Endodermal cell (in vitro differentiated cells): ENCODE measurements around the gene XIAP. TPM values are rescaled to one million over a fixed set of nuclear protein-coding genes. Genes with fewer than 3 reads are reported as not detected.

ENCODE experiments used
- DNase-seq: peaks from one replicate; pipeline ENCODE4 v3.0.0-alpha.2; 2017
- H3K27ac ChIP-seq: 2 replicates; pipeline ENCODE4 v1.5.1; 2013; ENCODE audit warnings: mild to moderate bottlenecking, low read depth, low read length, moderate library complexity
- H3K27me3 ChIP-seq: 2 replicates; pipeline ENCODE4 v1.6.1; 2013; ENCODE audit warnings: mild to moderate bottlenecking, low read length, moderate library complexity; ENCODE audit not compliant: insufficient read depth, control insufficient read depth, poor library complexity, severe bottlenecking
- H3K36me3 ChIP-seq: 2 replicates; pipeline ENCODE4 v1.7.0; 2013; ENCODE audit warnings: mild to moderate bottlenecking, low read length, moderate library complexity; ENCODE audit not compliant: control insufficient read depth, insufficient read depth
- H3K4me1 ChIP-seq: one replicate; pipeline ENCODE4 v1.7.0; 2013; ENCODE audit warnings: low read length; ENCODE audit not compliant: control insufficient read depth, insufficient read depth
- H3K4me3 ChIP-seq: 2 replicates; pipeline ENCODE4 v1.5.1; 2013; ENCODE audit warnings: mild to moderate bottlenecking, low read length, moderate library complexity
- H3K9ac ChIP-seq: 2 replicates; pipeline ENCODE4 v1.6.1; 2013; ENCODE audit warnings: mild to moderate bottlenecking, low read length, moderate library complexity; ENCODE audit not compliant: poor library complexity, severe bottlenecking; ENCODE audit errors: extremely low read depth
- H3K9me3 ChIP-seq: 2 replicates; pipeline ENCODE4 v1.6.1; 2013; ENCODE audit warnings: mild to moderate bottlenecking, low read length, moderate library complexity; ENCODE audit not compliant: control insufficient read depth
- H3K27ac Mint-ChIP-seq: 2 replicates; pipeline ENCODE4 v1.8.0; 2020; ENCODE audit warnings: mixed read lengths
- H3K27me3 Mint-ChIP-seq: 2 replicates; pipeline ENCODE4 v1.8.0; 2021; ENCODE audit warnings: mild to moderate bottlenecking, mixed read lengths; ENCODE audit not compliant: insufficient read depth
- H3K36me3 Mint-ChIP-seq: 2 replicates; pipeline ENCODE4 v1.8.0; 2020; ENCODE audit warnings: low read depth, mixed read lengths
- H3K4me1 Mint-ChIP-seq: 2 replicates; pipeline ENCODE4 v1.8.0; 2020; ENCODE audit warnings: mixed read lengths
- H3K4me3 Mint-ChIP-seq: 2 replicates; pipeline ENCODE4 v1.8.0; 2020; ENCODE audit warnings: mild to moderate bottlenecking, moderate library complexity, mixed read lengths
- H3K9me3 Mint-ChIP-seq: 2 replicates; pipeline ENCODE4 v1.8.0; 2020; ENCODE audit warnings: mild to moderate bottlenecking, mixed read lengths
- WGBS, 2 experiments: methylation state at CpG; one replicate each; pipeline versions ENCODE4 v1.1.5 to v1.1.7; 2013; ENCODE audit warnings: missing lambda C conversion rate in 2 of 2, mixed read lengths in 1 of 2; ENCODE audit not compliant: insufficient coverage in 1 of 2, insufficient read length in 1 of 2; 5-methylcytosine and 5-hydroxymethylcytosine counted together
- total RNA-seq, 2 donors: library from RNA; stranded (reverse); fragmentation: NEBNext Ultra II Directional in 1 of 2; extraction: Animal tissue kit (Norgen Biotek cat#: 25700) in 1 of 2; gene quantifications; 2 replicates in 1 of 2; 3 replicates in 1 of 2; pipeline ENCODE4 v1.2.1, GENCODE V29; 2021
- TF ChIP-seq, protein P1 (sequence below): fragments of 200-600 bp; sonication (generic); conservative IDR thresholded peaks from 2 replicates; pipeline ENCODE4 v1.5.0; 2021; ENCODE audit warnings: antibody characterized with exemption, mild to moderate bottlenecking

The XIAP gene
- total RNA-seq, 2 donors from 2014 or later: 59.1 to 59.8 TPM

DNA sequence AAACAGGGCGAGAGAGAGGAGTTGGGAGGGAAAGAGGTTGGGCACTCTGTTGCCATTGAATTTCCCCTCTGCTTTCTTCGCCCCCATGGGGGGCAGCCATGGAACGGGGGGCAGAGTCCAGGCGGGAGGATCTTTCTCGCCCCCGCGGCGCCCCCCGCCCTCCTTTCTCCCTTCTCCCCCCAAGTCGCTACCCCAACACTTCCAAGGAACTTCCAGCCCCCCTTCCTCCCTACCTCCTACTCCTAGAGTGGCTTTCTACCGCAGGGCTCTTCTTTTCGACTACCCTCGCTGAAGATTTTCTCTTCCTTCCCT is 101.1 kb downstream of the XIAP start:
- Histone ChIP-seq H3K36me3 (no peaks in the 10 kb centered on the region), H3K4me1 (no peaks in the 10 kb centered on the region), H3K4me3 (peak overlapping the region; percentile 95), H3K9ac (peak overlapping the region; percentile 99), H3K27ac (peak overlapping the region; percentile 99), H3K27me3 (no peaks in the 10 kb centered on the region), H3K9me3 (no peaks in the 10 kb centered on the region)
- Mint-ChIP-seq H3K4me3 (peak overlapping the region; percentile 98), H3K27ac (peak overlapping the region; percentile 100), H3K27me3 (peaks cover 2% of the 10 kb centered on the region), H3K9me3 (peaks cover 11% of the 10 kb centered on the region), H3K4me1 (peaks cover 12% of the 10 kb centered on the region), H3K36me3 (peaks cover 4% of the 10 kb centered on the region)
- WGBS, 2 experiments: 0% methylated on average over 12 of the region's 13 CpGs; no CpG with 5 or more reads in 1 of the 2 experiments
- DNase-seq: no peak
- TF ChIP-seq, protein P1, sequence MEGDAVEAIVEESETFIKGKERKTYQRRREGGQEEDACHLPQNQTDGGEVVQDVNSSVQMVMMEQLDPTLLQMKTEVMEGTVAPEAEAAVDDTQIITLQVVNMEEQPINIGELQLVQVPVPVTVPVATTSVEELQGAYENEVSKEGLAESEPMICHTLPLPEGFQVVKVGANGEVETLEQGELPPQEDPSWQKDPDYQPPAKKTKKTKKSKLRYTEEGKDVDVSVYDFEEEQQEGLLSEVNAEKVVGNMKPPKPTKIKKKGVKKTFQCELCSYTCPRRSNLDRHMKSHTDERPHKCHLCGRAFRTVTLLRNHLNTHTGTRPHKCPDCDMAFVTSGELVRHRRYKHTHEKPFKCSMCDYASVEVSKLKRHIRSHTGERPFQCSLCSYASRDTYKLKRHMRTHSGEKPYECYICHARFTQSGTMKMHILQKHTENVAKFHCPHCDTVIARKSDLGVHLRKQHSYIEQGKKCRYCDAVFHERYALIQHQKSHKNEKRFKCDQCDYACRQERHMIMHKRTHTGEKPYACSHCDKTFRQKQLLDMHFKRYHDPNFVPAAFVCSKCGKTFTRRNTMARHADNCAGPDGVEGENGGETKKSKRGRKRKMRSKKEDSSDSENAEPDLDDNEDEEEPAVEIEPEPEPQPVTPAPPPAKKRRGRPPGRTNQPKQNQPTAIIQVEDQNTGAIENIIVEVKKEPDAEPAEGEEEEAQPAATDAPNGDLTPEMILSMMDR: no peak

DNA sequence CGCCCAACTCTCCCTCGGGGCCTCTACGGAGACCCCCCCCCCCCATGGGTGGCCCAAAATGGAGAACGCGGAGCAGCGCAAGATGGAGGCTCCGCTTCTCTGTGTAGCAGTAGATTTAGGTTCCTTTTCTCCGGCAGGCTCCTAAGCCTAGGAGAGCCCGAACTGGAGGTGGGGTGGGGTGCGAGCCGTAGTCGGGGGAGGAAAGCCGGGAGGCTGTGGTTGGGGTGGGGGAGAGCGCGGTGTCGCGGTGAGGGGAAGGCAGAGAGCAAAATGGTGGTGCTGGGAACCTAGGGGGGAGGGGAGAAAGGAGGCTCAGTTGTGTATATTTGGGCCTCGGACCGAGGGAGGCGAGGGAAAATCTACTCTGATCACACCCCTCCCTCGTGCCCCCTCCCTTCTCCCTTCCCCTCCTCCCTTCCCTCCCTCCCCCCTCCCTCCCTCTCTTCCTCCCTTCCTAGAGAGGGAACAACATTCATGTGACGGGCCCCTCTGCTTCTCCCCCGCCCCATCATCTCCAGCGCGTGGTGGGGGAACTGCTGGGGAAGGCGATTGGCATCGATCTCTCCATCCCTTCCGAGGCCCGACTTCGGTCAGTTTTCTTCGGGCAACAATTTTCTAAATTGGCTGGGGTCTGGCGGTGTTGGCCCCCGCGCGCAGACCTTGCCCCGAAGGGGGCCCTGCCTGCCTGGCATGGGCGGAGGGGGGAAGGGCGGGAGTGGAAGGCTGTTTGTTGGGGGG is 101.6 kb downstream of the XIAP start, which contains the start of gene STAG2:
STAG2 (plus strand) TSS at position 439 of the 738 bp plus-strand sequence. CDS start 60,922 bp downstream, outside the sequence.
- H3K9ac ChIP-seq: peak within 1 kb of the TSS; percentile 99
- peaks cover 4% of the 10 kb centered on the region for H3K36me3 Mint-ChIP-seq
- peak within 1 kb of the TSS; percentile 100 for H3K27ac Mint-ChIP-seq
- peak within 1 kb of the TSS; percentile 98 for H3K4me3 Mint-ChIP-seq
- 0% methylated on average over 20 of the region's 38 CpGs; no CpG with 5 or more reads in 1 of the 2 experiments for WGBS, 2 experiments
- peak; percentile 88 for DNase-seq
- peaks cover 12% of the 10 kb centered on the region for H3K4me1 Mint-ChIP-seq
- peak within 1 kb of the TSS; percentile 95 for H3K4me3 ChIP-seq
- H3K9me3 Mint-ChIP-seq: peaks cover 13% of the 10 kb centered on the region
- TF ChIP-seq, protein P1: no peak
- H3K27ac ChIP-seq: peak within 1 kb of the TSS; percentile 99
- no peaks in the 10 kb centered on the region for H3K4me1 ChIP-seq
- H3K27me3 Mint-ChIP-seq: peaks cover 2% of the 10 kb centered on the region
- H3K9me3 ChIP-seq: no peaks in the 10 kb centered on the region
- H3K36me3 ChIP-seq: no peaks in the 10 kb centered on the region
- H3K27me3 ChIP-seq: no peaks in the 10 kb centered on the region

DNA sequence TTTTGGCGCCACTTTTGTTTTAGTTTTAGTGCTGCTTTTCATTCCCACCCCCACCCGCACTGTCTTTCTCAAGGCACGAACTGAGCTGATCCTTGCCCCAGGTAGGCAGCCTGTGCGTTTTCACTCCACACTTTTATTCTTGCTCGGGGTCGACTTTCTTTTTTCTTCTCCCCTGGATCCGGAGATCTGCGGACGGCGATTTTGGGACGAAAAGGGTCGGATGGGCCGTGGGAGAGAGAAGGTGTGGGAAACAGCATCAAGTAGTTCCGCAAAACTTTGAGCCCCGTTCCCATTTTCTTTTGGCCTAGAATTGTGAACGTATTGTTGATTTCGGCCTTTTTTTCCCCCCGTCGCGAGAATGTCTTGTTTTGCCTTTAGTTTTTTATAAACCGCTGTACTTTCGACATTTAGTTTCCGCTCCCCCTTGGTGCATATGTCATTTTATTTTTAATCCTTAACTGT is 102.2 kb downstream of the XIAP start:
- peaks cover 6% of the 10 kb centered on the region for H3K36me3 Mint-ChIP-seq
- peaks cover 2% of the 10 kb centered on the region for H3K27me3 Mint-ChIP-seq
- peak overlapping the region; percentile 99 for H3K9ac ChIP-seq
- no peaks in the 10 kb centered on the region for H3K27me3 ChIP-seq
- H3K4me1 ChIP-seq: no peaks in the 10 kb centered on the region
- TF ChIP-seq, protein P1: no peak
- H3K27ac ChIP-seq: peak overlapping the region; percentile 99
- H3K4me1 Mint-ChIP-seq: peaks cover 12% of the 10 kb centered on the region
- H3K4me3 Mint-ChIP-seq: peak overlapping the region; percentile 98
- H3K27ac Mint-ChIP-seq: peak overlapping the region; percentile 100
- H3K4me3 ChIP-seq: peak overlapping the region; percentile 95
- DNase-seq: no peak
- peaks cover 16% of the 10 kb centered on the region for H3K9me3 Mint-ChIP-seq
- 0% methylated on average over 16 of the region's 23 CpGs; no CpG with 5 or more reads in 1 of the 2 experiments for WGBS, 2 experiments
- H3K9me3 ChIP-seq: no peaks in the 10 kb centered on the region
- H3K36me3 ChIP-seq: no peaks in the 10 kb centered on the region
